NB4 (cell line): ENCODE measurements around the gene AIDA.
A peak's percentile ranks its signal among the peaks of the same experiment; 100 is the strongest.

Experiments
- DNase-seq: peaks from one replicate; pipeline ENCODE4 v3.0.0; 2010; ENCODE audit warnings: low read depth
- H3K4me3 ChIP-seq: one replicate; pipeline ENCODE4 v1.5.1; 2011; ENCODE audit warnings: mild to moderate bottlenecking, low read depth, low read length, moderate library complexity
- MYC ChIP-seq: IDR thresholded peaks from 2 replicates; pipeline ENCODE4 v1.6.1; 2011; ENCODE audit warnings: low read depth, low read length
- POLR2A ChIP-seq: IDR thresholded peaks from 2 replicates; pipeline ENCODE4 v1.6.1; 2011; ENCODE audit warnings: mild to moderate bottlenecking; ENCODE audit not compliant: insufficient read length; ENCODE audit errors: extremely low read depth
- TF ChIP-seq, protein P1 (sequence below): IDR thresholded peaks from one replicate; pipeline ENCODE4 v1.5.1; 2012; ENCODE audit warnings: low read depth, low read length
- TF ChIP-seq, protein P2 (sequence below): IDR thresholded peaks from 2 replicates; pipeline ENCODE4 v1.6.1; 2011; ENCODE audit warnings: low read depth, low read length

Gene AIDA

DNA sequence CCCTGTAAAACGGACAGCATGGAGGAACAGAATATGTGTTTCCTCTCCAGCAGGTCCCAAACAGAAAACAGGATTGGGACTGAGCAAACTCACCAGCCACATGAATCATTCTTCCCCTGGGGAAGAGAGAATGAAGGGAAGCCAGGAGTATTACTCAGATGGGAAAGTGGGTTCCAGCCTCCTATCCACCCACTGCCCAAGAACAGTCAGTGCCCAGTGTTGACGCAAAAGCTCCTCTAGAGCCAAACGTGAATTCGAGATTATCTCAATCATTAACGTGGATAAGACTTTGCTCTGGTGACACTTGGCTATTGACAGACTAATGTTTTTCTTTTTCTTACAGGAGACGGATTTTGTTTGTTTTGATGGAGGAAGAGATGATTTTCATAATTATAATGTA is 85.1 kb downstream of the AIDA start:
- TF ChIP-seq POLR2A, result no peak
- DNase-seq, result no peak
- H3K4me3 ChIP-seq, result no peak overlapping the region

DNA sequence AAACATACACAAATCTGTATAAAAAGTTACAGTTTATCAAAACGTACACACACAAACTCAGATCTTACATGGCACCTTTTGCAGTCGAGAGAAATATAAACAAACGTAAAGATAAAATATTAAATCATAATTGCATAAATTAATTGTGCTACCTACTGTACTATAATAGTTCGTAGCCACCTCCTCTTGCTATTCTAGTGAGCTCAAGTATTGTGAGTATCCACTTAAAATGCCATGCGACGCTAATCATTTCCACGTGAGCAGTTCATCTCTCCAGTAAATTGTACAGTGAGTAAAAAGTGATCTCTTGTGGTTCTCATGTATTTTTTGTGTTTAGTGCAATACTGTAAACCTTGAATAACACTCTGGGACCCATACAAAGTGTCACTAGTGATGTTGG is 88.1 kb downstream of the AIDA start:
- no peak for TF ChIP-seq POLR2A
- TF ChIP-seq, protein P1, sequence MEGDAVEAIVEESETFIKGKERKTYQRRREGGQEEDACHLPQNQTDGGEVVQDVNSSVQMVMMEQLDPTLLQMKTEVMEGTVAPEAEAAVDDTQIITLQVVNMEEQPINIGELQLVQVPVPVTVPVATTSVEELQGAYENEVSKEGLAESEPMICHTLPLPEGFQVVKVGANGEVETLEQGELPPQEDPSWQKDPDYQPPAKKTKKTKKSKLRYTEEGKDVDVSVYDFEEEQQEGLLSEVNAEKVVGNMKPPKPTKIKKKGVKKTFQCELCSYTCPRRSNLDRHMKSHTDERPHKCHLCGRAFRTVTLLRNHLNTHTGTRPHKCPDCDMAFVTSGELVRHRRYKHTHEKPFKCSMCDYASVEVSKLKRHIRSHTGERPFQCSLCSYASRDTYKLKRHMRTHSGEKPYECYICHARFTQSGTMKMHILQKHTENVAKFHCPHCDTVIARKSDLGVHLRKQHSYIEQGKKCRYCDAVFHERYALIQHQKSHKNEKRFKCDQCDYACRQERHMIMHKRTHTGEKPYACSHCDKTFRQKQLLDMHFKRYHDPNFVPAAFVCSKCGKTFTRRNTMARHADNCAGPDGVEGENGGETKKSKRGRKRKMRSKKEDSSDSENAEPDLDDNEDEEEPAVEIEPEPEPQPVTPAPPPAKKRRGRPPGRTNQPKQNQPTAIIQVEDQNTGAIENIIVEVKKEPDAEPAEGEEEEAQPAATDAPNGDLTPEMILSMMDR, result no peak
- TF ChIP-seq MYC, result no peak
- TF ChIP-seq, protein P2, sequence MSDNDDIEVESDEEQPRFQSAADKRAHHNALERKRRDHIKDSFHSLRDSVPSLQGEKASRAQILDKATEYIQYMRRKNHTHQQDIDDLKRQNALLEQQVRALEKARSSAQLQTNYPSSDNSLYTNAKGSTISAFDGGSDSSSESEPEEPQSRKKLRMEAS, result no peak
- no peak for DNase-seq

DNA sequence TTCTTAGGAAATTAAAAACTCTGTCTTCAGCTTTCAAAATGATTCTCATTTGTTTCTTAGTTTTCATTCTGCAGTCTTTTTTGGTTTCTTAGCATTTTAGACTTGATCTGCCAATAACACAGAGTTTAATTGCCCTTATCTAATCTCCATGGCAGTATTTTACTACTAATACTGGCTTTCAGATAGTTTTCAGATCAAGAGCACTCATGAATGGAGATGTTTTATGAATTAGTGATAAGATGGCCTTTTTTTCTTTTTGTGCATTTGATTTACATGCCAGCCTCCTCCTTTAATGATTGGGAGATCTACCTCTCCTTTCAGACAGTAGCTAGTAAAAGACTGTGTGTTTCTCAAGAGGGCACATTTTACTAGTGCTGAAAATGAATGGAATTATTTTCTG is 88.8 kb downstream of the AIDA start:
- no peak for DNase-seq
- H3K4me3 ChIP-seq, result no peak overlapping the region
- TF ChIP-seq, protein P2, result no peak
- TF ChIP-seq MYC (no peak), POLR2A (no peak)
- TF ChIP-seq, protein P1, result no peak

More for the DNA sequence above, 88.1 kb downstream of the AIDA start:
- H3K4me3 ChIP-seq, result no peak overlapping the region

DNA sequence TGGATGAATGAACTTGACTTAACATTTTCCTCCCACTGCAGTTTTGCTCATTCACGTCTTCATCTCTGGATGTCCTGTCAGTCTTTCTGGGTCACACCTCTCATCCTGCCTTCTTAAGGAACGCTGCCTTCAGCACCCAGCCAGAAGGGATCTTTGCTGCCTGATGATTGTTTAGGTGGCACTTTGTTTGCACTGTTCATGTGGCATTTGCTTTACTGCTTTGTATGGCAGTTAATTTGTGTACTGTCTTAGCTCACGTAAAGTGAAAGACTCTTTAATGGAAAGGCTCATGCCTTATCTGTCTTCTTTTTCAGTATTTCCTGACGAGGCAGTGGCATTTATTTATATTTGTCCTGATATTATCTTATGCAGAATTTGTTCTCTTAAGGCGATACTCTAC is 89.5 kb downstream of the AIDA start:
- no peak for DNase-seq
- TF ChIP-seq POLR2A, result no peak
- TF ChIP-seq, protein P1, result no peak
- TF ChIP-seq MYC, result no peak
- TF ChIP-seq, protein P2, result no peak
- no peak overlapping the region for H3K4me3 ChIP-seq

DNA sequence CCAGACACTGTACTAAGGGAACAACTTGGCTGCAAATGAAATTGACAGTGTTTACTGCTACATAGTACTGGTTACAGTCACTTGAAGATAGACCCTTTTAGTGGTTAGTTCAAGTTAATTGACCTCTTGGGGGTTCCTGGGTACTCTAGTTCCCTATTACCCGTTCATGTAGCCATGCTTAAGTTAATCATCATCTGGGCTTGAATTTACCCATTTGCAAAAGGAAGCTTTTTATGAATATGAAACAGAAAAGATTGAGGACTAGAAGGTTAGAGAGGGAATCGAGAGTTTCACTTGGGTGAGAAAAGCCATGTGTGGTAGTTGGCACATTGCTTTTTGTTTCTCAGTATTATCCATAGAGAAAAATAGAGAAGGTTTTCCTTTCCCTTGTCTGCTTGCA is 91.7 kb downstream of the AIDA start:
- peak; percentile 63 for DNase-seq
- no peak for TF ChIP-seq POLR2A
- TF ChIP-seq, protein P2, result no peak
- TF ChIP-seq, protein P1, result no peak
- TF ChIP-seq MYC, result no peak
- H3K4me3 ChIP-seq, result no peak overlapping the region

DNA sequence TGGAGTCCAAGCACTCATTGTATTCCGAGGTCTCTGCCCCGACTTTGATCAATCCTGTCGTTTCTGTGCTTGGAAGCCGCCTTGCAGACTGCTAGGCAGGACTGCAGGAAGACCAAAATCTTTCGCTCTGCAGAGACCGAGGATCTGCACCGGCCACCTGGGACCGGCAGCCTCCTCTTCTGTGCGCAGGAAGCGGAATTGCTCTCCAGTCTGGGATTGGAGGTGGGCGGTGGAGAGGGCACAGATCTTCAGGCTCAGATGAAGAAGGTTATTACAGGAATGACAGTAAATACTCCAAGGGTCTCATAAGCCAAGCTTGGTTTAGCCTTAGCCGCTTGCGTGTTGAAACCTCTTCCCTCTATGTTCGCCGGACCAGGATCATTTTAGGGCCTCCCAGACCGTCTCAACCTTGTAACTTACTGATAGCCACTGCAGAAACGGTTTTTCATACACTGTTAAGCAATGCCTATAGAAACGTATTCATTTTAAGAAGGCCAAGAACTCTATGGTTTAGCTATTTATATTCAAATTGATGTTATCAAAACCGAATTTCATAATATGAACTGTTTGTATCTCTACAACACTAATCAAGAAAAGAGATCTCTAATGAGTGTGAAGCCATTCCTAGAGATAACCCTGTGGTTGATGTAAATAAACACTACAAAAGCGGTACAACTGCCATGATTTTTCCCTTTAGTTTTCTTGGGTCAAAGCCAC is 93.3 kb downstream of the AIDA start:
- peak; percentile 63 for DNase-seq
- peak overlapping the region; percentile 85 for H3K4me3 ChIP-seq
- TF ChIP-seq, protein P2, result no peak
- no peak for TF ChIP-seq POLR2A
- TF ChIP-seq, protein P1, result no peak
- TF ChIP-seq MYC, result no peak
